Stimulated activated CD4-positive, alpha-beta T cell treated with anti-CD3 and anti-CD28 coated beads, Interleukin-15, amount 100 ng/mL, for 48 hours (primary cell): ENCODE measurements around the gene PAX8.

ENCODE experiments used
- DNase-seq, 2 donors: peaks; one replicate each; pipeline ENCODE4 v3.0.0-alpha.2; 2020; ENCODE audit warnings: low read depth in 2 of 2

PAX8 gene

DNA sequence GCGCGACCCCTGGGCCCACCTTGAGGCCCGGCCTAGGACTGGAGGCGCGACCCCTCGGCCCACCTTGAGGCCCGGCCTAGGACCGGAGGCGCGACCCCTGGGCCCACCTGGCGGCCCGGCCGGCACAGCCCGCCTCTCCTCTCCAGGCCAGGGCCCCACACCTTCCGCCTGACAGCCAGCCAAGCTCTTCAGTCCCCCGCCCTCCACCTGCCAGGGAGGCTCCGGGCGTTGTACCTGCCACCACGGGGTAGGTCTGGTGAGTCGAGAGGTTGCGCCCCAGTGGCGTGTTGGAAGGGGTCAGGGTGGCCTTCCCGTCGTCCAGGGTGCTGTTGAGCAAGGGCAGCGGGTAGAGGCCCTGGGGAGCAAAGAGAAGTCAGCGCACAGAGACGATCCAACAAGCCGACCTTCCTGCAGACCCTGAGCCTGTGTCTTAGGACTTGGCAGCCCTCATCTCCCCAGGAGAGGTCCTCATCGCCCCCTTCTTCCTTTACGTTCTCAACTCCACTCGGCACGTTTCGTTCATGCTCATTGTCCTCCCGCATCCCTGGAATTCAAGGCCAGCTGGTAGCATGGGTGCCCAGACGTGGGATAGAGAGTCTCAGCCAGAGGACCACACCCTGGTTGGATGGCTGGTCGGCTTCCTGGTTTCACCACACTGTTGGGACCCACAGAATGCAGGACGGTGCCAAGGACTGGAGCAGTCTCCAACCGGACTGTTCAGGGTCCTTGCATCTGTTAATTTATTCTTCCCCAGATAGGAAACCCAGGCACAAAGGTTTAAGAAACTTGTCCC, 42.2 kb downstream of the PAX8 start:
- DNase-seq: no peak

DNA sequence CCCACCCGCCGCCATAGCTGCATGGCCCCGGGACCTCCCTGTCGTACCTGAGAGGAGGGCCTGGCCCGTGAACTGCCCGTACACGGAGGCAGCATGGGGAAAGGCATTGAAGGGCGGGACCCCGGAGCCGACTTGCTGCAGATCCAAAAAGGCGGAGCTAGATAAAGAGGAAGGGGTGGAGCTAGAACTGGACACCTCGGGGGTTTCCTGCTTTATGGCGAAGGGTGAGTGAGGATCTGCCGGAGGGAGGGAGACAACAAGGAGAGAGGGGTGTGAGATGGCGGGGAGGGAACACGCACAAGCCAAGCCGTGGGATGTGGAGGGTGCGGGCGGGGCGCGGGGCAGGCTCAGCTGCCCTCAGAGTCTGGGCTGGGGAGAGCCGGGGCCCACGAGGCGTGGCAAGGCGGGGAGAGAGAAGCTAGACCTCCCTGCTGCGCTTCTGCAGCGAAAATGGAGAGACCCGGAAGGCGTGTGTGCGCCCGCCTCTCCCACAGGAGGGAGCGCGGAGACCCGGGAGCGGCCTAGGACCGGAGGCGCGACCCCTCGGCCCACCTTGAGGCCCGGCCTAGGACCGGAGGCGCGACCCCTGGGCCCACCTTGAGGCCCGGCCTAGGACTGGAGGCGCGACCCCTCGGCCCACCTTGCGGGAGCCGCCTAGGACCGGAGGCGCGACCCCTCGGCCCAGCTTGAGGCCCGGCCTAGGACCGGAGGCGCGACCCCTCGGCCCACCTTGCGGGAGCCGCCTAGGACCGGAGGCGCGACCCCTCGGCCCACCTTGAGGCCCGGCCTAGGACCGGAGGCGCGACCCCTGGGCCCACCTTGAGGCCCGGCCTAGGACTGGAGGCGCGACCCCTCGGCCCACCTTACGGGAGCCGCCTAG, 43.1 kb downstream of the PAX8 start:
- peak; percentile 50 to 59 for DNase-seq

DNA sequence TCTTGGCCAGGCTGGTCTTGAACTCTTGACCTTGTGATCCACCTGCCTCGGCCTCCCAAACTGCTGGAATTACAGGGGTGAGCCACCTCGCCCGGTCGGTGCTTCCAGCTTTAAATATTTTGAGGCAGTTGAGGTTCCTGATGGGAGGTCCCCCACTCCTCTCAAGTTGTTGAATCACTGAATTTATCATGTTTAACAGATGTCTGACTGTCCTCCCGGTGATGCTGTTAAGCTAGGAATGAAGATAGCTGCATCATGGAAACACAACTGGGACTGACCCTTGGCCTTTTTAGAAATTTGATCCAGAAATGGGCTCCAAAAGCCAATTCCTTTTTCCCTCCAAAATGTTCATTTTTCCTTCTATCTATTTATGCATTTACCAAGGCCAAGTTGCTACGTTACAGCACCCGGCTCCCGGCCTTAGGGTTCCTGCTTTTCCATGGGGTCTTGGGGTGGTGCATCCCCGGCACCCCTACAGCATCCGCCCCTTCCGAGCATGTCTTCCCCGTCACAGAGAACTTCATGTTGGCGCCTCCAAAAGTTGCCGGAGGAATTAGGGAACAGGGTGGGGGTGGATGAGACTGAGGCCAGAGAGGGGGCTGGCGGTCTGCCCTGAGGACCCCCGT, 43.9 kb downstream of the PAX8 start:
- DNase-seq: no peak

- DNase-seq: no peak
These were observed 44.8 kb downstream of the PAX8 start for GRCh38 chr2:113233593-113234550.

DNA sequence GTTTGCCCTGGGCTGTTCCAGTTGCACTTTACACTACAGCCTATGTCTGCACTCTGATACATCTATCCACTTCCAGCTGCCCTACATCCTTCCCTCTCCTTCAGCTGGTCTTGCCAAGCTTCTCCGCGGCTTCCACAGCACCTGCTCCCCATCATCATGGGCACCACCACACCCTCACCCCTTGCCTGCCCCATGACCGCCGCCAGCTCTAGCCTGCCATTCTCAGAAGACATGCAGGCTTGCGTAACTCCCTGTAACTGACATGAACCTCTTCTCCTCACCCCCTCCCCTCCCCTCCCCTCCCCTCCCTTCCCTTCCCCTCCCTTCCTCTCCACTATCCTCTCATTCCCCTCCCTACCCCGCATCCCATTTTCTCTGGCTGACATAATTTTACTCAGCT, 46.0 kb downstream of the PAX8 start:
- DNase-seq: no peak

DNA sequence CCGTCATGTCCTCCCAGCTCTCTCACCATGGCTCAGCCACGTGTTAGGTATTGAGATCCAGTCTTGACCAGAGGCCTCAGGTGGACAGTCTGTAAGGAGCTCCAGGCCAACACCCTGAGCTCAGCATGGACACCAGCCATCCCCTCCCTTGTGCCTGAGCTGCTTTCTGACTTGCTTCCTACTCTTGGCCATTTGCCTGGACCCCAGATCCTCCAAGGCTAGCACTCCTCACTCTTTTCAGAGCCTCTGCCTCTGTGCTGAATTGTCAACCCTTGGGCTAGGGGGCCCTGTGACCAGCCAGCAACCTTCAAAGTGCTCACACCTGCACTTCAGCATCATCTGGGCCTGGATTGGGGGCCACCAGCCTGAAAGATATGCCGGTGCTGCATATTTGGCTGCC, 46.6 kb downstream of the PAX8 start:
- no peak for DNase-seq

- DNase-seq: no peak
These were observed 47.7 kb downstream of the PAX8 start for GRCh38 chr2:113231064-113231463.

DNA sequence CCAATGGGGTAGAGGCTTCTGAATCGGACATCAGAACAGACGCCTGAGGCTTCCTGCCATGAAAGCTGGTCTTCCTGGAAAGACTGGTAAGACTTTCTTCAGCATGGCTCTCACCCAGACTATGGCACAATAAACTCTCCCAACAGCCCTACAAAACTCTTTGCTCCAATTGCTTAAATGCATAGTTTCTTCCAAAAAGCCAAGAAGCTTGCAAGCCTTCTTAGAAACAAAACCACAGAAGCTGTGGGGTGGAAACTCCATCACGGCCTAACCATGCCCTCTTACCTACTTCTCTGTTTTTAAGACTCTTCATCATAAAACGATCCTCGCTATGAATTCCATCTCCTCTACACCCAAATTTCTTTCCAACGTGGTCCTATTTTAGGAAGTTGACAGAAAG, 48.2 kb downstream of the PAX8 start:
- no peak for DNase-seq

DNA sequence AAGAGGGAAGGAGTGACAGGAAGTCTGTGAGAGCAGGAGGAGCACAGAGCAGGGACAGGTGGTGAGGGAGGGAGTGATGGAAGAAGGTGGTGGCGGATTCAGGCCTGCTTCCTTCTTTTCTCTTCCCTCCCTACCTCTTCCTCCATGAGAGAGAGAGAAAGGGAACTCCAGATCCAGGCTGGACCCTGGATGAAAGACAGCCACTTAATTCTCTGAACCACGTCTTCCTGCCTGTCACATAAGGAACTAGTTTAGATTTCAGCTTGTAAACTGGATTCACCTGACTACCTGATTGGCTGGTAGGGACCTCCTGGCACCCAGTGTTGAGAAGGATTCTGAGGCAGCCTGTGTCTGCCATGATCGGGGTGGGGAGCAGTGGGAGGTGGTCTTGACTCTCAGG, 48.9 kb downstream of the PAX8 start:
- no peak for DNase-seq

- no peak for DNase-seq
These were observed 49.6 kb downstream of the PAX8 start for GRCh38 chr2:113228991-113229716.

- no peak for DNase-seq
These were observed 50.4 kb downstream of the PAX8 start for GRCh38 chr2:113228351-113228750.

GRCh38 chr2:113227698-113228097, 51.0 kb downstream of the PAX8 start:
- no peak for DNase-seq

GRCh38 chr2:113227290-113227689, 51.4 kb downstream of the PAX8 start:
- DNase-seq: no peak

GRCh38 chr2:113226462-113226861, 52.3 kb downstream of the PAX8 start:
- DNase-seq: no peak

GRCh38 chr2:113225263-113226259, 53.2 kb downstream of the PAX8 start:
- DNase-seq: no peak

DNA sequence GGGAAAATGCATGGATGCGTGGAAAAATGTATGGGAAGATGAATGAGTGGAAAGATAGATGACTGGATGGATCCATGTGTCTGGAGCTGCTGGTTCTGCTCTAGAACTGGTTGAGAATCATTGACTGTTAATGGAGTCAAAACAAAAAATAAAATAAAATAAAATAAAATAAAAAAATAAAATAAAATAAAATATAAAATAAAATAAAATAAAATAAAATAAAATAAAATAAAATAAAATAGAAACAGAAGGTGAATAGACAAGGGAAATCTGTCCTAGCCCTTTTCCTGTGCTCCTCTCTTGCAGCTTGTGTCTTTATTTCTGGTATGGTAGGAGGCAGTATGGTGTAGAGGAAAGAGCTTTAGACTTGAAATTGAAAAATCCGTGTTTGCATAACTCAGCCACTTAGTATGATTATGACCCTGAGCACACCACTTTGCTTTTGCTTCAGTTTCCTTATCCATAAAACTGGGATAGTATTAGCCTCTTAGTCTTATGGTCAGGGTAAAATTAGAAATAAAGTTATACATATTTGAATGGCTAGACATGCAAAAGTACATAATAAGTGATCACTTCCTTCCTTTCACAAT, 54.0 kb downstream of the PAX8 start:
- no peak for DNase-seq

DNA sequence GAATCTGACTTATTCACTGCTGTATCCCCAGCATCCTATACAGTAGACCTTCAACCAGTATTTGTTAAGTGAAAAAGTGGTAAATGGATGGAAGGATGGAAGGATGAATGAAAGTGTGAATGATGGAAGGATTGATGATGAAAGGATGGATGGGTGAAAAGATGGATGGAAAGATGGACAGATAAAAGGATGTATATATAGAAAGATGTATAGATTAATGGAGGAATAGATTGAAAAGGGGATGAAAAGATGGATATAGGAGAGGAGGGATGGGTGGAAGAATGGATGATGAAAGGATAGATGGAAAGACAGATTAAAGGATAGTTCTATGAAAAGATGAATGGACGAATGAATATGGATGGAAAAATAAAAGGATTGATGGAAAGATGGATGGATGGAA, 54.9 kb downstream of the PAX8 start:
- no peak for DNase-seq

GRCh38 chr2:113221846-113222245, 56.9 kb downstream of the PAX8 start:
- DNase-seq: no peak
